Fibroblast of lung (primary cell): Measurements from ENCODE around the gene PRAMEF11. TPM values are rescaled to one million over a fixed set of nuclear protein-coding genes. Genes with fewer than 3 reads are reported as not detected.

Source experiments
- DNase-seq, 2 donors: peaks; one replicate each; pipeline versions ENCODE4 v3.0.0 to v3.0.0-alpha.2; 2010; ENCODE audit warnings: low read depth in 2 of 2
- H2AFZ ChIP-seq: 2 replicates; pipeline ENCODE4 v1.5.1; 2012; ENCODE audit warnings: low read length, control low read depth, inconsistent platforms
- H3K27ac ChIP-seq: 2 replicates; pipeline ENCODE4 v1.5.1; 2011; ENCODE audit warnings: low read length, control low read depth; ENCODE audit not compliant: insufficient read depth
- H3K27me3 ChIP-seq: 2 replicates; pipeline ENCODE4 v1.5.1; 2011; ENCODE audit warnings: mild to moderate bottlenecking, low read length; ENCODE audit not compliant: control insufficient read depth, insufficient read depth
- H3K36me3 ChIP-seq: 2 replicates; pipeline ENCODE4 v1.5.1; 2011; ENCODE audit warnings: low read length; ENCODE audit not compliant: control insufficient read depth, insufficient read depth
- H3K4me1 ChIP-seq: 2 replicates; pipeline ENCODE4 v1.5.1; 2011; ENCODE audit warnings: low read length; ENCODE audit not compliant: control insufficient read depth, insufficient read depth; ENCODE audit errors: extremely low read depth
- H3K4me2 ChIP-seq: 2 replicates; pipeline ENCODE4 v1.5.1; 2011; ENCODE audit warnings: low read length, control low read depth; ENCODE audit not compliant: insufficient read depth; ENCODE audit errors: extremely low read depth
- H3K4me3 ChIP-seq, 4 experiments: fragments of 200-600 bp in 1 of 4; sonication (generic) in 1 of 4; replicated peaks in 1 of 4; 2 replicates each; pipeline ENCODE4 v1.5.1; 2011 to 2016; ENCODE audit warnings: low read length in 4 of 4, low read depth in 3 of 4, mild to moderate bottlenecking in 3 of 4, control low read depth in 2 of 4, inconsistent platforms in 1 of 4, mixed read lengths in 1 of 4; ENCODE audit not compliant: insufficient read depth in 1 of 4; ENCODE audit errors: control extremely low read depth in 1 of 4
- H3K79me2 ChIP-seq: 2 replicates; pipeline ENCODE4 v1.5.1; 2012; ENCODE audit warnings: mild to moderate bottlenecking, low read length, inconsistent platforms; ENCODE audit not compliant: control insufficient read depth, insufficient read depth
- H3K9ac ChIP-seq: 2 replicates; pipeline ENCODE4 v1.5.1; 2011; ENCODE audit warnings: mild to moderate bottlenecking, low read length, control low read depth; ENCODE audit not compliant: insufficient read depth
- H3K9me3 ChIP-seq: 2 replicates; pipeline ENCODE4 v1.5.1; 2012; ENCODE audit warnings: low read depth, low read length; ENCODE audit not compliant: control insufficient read depth, insufficient read depth
- H4K20me1 ChIP-seq: 2 replicates; pipeline ENCODE4 v1.5.1; 2011; ENCODE audit warnings: low read length; ENCODE audit not compliant: control insufficient read depth, insufficient read depth; ENCODE audit errors: extremely low read depth
- EZH2 ChIP-seq: IDR thresholded peaks from 2 replicates; pipeline ENCODE4 v1.5.1; 2012; ENCODE audit warnings: low read length, control low read depth, mild to moderate bottlenecking; ENCODE audit errors: missing control alignments
- polyA plus RNA-seq, 2 donors: library from polyadenylated mRNA; depleted of rRNA in 1 of 2; stranded (reverse) in 1 of 2; unstranded in 1 of 2; fragments of >200 nt; gene quantifications; 2 replicates each; pipeline ENCODE4 v1.2.1, GENCODE V29; 2011 to 2012; ENCODE audit warnings: missing spikeins in 1 of 2
- total RNA-seq: library from RNA; depleted of rRNA; stranded (reverse); fragments of >200 nt; gene quantifications from 2 replicates; pipeline ENCODE4 v1.2.1, GENCODE V29; 2014
- TF ChIP-seq, protein P1 (sequence below), 2 donors: IDR thresholded peaks in 1 of 2; conservative IDR thresholded peaks in 1 of 2; 1 replicate in 1 of 2; 2 replicates in 1 of 2; pipeline ENCODE4 v1.5.1; 2011 to 2012; ENCODE audit warnings: low read length in 2 of 2, control low read depth in 1 of 2, inconsistent platforms in 1 of 2, low read depth in 1 of 2, mild to moderate bottlenecking in 1 of 2

Gene PRAMEF11
- total and polyA plus RNA-seq, 2 donors (not counting 1 experiment from before 2014, with no cell fraction given): not detected

- Histone ChIP-seq H3K36me3 (no peaks in the 10 kb centered on the region), H3K4me3 (no peak overlapping the region), H3K27ac (no peak overlapping the region), H3K79me2 (no peaks in the 10 kb centered on the region), H3K9ac (no peak overlapping the region), H2AFZ (no peak overlapping the region), H4K20me1 (no peaks in the 10 kb centered on the region), H3K9me3 (no peaks in the 10 kb centered on the region), H3K27me3 (no peaks in the 10 kb centered on the region), H3K4me1 (no peaks in the 10 kb centered on the region), H3K4me2 (no peak overlapping the region)
- no peak for DNase-seq
- TF ChIP-seq, protein P1, sequence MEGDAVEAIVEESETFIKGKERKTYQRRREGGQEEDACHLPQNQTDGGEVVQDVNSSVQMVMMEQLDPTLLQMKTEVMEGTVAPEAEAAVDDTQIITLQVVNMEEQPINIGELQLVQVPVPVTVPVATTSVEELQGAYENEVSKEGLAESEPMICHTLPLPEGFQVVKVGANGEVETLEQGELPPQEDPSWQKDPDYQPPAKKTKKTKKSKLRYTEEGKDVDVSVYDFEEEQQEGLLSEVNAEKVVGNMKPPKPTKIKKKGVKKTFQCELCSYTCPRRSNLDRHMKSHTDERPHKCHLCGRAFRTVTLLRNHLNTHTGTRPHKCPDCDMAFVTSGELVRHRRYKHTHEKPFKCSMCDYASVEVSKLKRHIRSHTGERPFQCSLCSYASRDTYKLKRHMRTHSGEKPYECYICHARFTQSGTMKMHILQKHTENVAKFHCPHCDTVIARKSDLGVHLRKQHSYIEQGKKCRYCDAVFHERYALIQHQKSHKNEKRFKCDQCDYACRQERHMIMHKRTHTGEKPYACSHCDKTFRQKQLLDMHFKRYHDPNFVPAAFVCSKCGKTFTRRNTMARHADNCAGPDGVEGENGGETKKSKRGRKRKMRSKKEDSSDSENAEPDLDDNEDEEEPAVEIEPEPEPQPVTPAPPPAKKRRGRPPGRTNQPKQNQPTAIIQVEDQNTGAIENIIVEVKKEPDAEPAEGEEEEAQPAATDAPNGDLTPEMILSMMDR (conservative IDR thresholded peaks at IDR 0.05 in 1 of 2, IDR thresholded peaks at IDR 0.05 in 1 of 2; ENCODE audit: low read depth in 1 of 2, low read length in 2 of 2): no peak
- no peak for TF ChIP-seq EZH2
Observed at GRCh38 chr1:12775443-12775842, 55.8 kb downstream of the PRAMEF11 start.

GRCh38 chr1:12774801-12775345 lies 56.3 kb downstream of the PRAMEF11 start:
- no peak overlapping the region for H3K9ac ChIP-seq
- no peaks in the 10 kb centered on the region for H3K27me3 ChIP-seq
- H3K4me3 ChIP-seq: no peak overlapping the region
- no peaks in the 10 kb centered on the region for H3K36me3 ChIP-seq
- no peak overlapping the region for H3K4me2 ChIP-seq
- no peak overlapping the region for H3K27ac ChIP-seq
- no peaks in the 10 kb centered on the region for H3K79me2 ChIP-seq
- H2AFZ ChIP-seq: no peak overlapping the region
- H3K9me3 ChIP-seq: no peaks in the 10 kb centered on the region
- no peaks in the 10 kb centered on the region for H3K4me1 ChIP-seq
- DNase-seq: no peak
- H4K20me1 ChIP-seq: no peaks in the 10 kb centered on the region
- TF ChIP-seq EZH2: no peak
- TF ChIP-seq, protein P1 (conservative IDR thresholded peaks at IDR 0.05 in 1 of 2, IDR thresholded peaks at IDR 0.05 in 1 of 2; ENCODE audit: low read depth in 1 of 2, low read length in 2 of 2): no peak

Other genes with a start within 250 kb of the PRAMEF11 start
- 36.8 and 68.1 TPM in 2 replicates for gene DHRS3, start 213.2 kb downstream of the PRAMEF11 start, total RNA-seq
- gene DHRS3, start 213.2 kb downstream of the PRAMEF11 start, polyA plus RNA-seq: 8.4 and 14.1 TPM in 2 replicates
- gene AADACL4, start 187.3 kb downstream of the PRAMEF11 start, total RNA-seq: not detected in 2 replicates
- not detected in 2 replicates for gene AADACL4, start 187.3 kb downstream of the PRAMEF11 start, polyA plus RNA-seq
- gene AADACL3, start 115.3 kb downstream of the PRAMEF11 start, total RNA-seq: not detected in 2 replicates
- gene AADACL3, start 115.3 kb downstream of the PRAMEF11 start, polyA plus RNA-seq: not detected in 2 replicates
- gene CFAP107, start 85.2 kb downstream of the PRAMEF11 start, total RNA-seq: under 0.01 TPM in 1 of 2 replicates, not detected in the other
- gene CFAP107, start 85.2 kb downstream of the PRAMEF11 start, polyA plus RNA-seq: not detected in 2 replicates
- not detected in 2 replicates for gene PRAMEF12, start 57.7 kb downstream of the PRAMEF11 start, total RNA-seq
- gene PRAMEF12, start 57.7 kb downstream of the PRAMEF11 start, polyA plus RNA-seq: not detected in 2 replicates
- gene PRAMEF1, start 40.0 kb downstream of the PRAMEF11 start, total RNA-seq: not detected in 2 replicates
- not detected in 2 replicates for gene PRAMEF1, start 40.0 kb downstream of the PRAMEF11 start, polyA plus RNA-seq
- gene HNRNPCL1, start 17.3 kb upstream of the PRAMEF11 start, total RNA-seq: not detected in 2 replicates
- gene HNRNPCL1, start 17.3 kb upstream of the PRAMEF11 start, polyA plus RNA-seq: not detected in 2 replicates
- gene PRAMEF2, start 25.7 kb upstream of the PRAMEF11 start, total RNA-seq: not detected in 2 replicates
- gene PRAMEF2, start 25.7 kb upstream of the PRAMEF11 start, polyA plus RNA-seq: not detected in 2 replicates
- not detected in 2 replicates for gene PRAMEF4, start 54.8 kb upstream of the PRAMEF11 start, total RNA-seq
- gene PRAMEF4, start 54.8 kb upstream of the PRAMEF11 start, polyA plus RNA-seq: not detected in 2 replicates
- gene PRAMEF10, start 66.9 kb upstream of the PRAMEF11 start, total RNA-seq: not detected in 2 replicates
- gene PRAMEF10, start 66.9 kb upstream of the PRAMEF11 start, polyA plus RNA-seq: not detected in 2 replicates
- gene PRAMEF7, start 85.2 kb upstream of the PRAMEF11 start, total RNA-seq: not detected in 2 replicates
- gene PRAMEF7, start 85.2 kb upstream of the PRAMEF11 start, polyA plus RNA-seq: not detected in 2 replicates
- not detected in 2 replicates for gene PRAMEF6, start 116.2 kb upstream of the PRAMEF11 start, total RNA-seq
- not detected in 2 replicates for gene PRAMEF6, start 116.2 kb upstream of the PRAMEF11 start, polyA plus RNA-seq
- not detected in 2 replicates for gene PRAMEF27, start 225.2 kb upstream of the PRAMEF11 start, total RNA-seq
- gene PRAMEF27, start 225.2 kb upstream of the PRAMEF11 start, polyA plus RNA-seq: not detected in 2 replicates
- not detected in 2 replicates for gene HNRNPCL3, start 229.4 kb upstream of the PRAMEF11 start, total RNA-seq
- not detected in 2 replicates for gene HNRNPCL3, start 229.4 kb upstream of the PRAMEF11 start, polyA plus RNA-seq
- gene PRAMEF25, start 239.4 kb upstream of the PRAMEF11 start, total RNA-seq: not detected in 2 replicates
- not detected in 2 replicates for gene PRAMEF25, start 239.4 kb upstream of the PRAMEF11 start, polyA plus RNA-seq